GM19328 (cell line): Measurements from ENCODE around the gene ATP5F1D.

ENCODE experiments used
- ATAC-seq: cut with Tn5 transposase; IDR thresholded peaks from one replicate; pipeline ENCODE4 v1.9.1; 2021; ENCODE audit warnings: mild to moderate bottlenecking, moderate library complexity; ENCODE audit not compliant: unreplicated experiment

The ATP5F1D gene

DNA sequence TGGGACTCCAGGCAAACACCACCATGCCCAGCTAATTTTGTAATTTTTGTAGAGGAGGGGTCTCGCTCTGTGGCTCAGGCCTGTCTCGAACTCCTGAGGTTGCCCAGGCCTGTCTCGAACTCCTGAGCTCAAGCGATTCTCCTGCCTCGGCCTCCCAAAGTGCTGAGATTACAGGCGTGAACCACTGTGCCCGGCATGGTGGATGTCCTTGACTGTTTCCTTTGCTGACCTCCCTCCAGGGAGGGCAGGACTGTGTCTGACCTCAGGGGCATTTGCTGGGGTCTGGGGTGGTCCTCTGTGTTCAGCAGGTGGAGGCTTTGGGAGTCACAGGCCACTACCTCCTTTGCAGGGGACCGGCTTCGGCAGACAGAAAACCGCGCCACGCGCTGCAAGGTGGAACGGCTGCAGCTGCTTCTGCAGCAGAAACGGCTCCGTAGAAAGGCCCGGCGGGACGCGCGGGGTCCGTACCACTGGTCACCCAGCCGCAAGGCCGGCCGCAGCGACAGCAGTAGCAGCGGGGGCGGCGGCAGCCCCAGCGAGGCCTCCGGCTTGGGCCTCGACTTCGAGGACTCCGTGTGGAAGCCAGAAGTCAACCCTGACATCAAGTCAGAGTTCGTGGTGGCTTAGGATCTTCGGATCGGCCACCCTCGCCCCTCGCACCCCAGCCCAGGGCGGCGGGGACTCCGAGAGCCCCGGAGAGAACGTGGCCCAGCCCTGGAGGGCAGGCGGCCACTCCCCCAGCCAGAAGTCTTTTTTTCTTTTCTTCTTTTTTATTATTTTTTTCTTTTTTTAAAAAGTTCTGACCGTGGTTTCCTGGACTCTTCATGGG, 15.3 kb downstream of the ATP5F1D start:
- ATAC-seq = no peak

DNA sequence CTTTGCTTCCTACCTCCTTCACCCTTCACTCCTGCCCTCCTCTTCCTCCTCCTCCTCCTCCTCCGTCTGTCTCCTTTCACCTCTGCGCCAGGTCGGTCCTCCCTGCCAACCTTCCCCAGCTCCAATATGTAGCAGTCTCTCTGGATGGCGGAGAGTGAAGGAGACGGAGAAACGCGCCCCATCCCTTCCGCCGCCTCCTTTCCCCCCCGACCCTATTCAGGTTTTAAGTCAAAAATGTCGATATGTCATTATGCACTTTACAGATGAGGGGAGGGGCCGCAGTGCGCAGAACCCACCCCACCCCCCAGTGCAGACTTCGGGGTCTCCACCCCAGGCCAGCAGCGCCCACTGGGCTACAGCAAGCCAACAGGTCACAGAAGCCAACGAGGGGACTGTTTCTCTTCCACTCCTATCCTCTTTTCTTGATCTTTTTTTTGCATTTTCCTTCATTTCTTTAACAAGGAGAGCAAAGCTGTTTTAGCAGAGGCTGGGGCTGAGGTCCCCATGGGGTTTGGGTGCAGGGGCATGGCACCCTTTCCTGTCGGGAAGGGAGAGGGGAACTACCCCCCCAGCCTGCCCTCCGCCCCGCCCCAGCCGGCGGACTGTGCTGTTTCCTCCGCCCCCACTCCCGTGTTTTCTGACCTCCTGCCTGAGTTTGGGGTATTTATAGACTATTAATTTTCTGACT, 16.1 kb downstream of the ATP5F1D start:
- ATAC-seq = no peak

DNA sequence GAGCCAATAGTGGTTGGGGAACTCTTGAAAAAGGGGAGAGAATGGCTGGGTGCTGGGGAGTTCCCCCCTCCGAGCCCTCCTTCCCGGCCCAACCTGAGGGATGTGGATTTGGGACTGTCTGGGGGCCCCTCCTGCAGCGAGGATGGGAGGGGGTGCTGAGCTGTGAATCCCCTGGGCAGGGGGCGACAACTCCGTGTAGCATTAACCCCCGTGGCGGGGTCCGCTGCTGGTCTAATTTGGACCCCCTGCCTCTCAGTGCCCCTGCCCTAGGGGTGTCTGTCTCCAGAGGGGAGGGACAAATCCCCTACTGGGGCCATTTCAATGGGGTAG, 16.6 kb downstream of the ATP5F1D start:
- no peak for ATAC-seq

DNA sequence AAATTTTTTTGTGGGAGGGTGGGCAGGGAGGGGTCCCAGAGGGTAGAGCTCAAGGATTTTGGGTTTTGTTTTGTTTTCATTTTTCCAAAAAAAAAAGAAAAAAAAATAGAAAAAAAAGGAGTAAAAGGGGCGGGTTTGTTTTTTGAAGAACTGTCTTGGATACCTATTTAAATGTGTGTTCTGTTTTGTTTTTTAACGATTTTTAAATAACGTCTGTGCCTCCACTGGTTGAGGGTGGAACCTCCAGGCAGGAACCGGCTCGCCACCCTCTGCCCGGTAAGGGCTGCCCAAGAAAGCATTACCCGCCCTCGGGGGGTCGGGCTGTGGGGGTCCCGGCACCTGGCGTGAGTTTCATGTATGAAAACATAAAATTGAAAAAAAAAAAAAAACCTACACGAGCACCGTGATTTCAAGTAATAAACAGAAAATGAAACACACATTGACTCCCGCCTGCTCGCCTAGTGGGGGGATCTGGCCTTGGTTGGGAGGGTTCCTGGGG, 17.2 kb downstream of the ATP5F1D start:
- ATAC-seq = no peak

DNA sequence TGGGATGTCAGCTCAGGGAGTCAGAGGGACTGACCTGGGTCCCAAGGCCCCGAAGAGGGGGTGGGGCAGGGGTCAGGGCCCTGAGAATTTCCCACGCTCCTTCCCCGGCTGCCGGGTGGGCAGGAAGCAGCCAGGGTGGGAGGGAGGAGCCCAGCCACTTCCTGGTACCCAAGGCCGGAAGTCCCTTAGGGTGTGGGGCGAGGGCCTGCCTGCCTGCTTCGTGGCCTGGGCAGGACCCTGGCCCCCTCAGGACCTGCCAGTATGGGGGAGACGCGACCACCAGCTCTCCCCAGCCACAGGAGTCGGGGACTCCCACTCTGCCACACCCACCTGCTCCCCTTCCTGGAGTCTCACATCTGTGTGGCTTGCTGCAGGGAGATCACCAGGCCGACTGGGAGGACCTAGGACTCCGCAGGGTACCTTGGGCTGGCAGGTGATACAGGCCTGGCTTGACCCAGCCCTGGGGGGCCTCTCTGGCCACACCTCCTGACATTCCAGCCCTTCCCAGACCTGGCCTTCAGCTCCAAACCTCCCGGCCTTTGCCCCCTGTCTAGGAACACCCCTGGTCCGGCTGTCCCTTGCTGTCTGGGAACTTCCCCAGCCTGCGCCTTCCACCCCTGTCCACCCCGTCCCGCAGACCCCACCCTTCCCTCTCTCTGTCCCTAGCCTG, 17.8 kb downstream of the ATP5F1D start:
- peak; percentile 33 for ATAC-seq

DNA sequence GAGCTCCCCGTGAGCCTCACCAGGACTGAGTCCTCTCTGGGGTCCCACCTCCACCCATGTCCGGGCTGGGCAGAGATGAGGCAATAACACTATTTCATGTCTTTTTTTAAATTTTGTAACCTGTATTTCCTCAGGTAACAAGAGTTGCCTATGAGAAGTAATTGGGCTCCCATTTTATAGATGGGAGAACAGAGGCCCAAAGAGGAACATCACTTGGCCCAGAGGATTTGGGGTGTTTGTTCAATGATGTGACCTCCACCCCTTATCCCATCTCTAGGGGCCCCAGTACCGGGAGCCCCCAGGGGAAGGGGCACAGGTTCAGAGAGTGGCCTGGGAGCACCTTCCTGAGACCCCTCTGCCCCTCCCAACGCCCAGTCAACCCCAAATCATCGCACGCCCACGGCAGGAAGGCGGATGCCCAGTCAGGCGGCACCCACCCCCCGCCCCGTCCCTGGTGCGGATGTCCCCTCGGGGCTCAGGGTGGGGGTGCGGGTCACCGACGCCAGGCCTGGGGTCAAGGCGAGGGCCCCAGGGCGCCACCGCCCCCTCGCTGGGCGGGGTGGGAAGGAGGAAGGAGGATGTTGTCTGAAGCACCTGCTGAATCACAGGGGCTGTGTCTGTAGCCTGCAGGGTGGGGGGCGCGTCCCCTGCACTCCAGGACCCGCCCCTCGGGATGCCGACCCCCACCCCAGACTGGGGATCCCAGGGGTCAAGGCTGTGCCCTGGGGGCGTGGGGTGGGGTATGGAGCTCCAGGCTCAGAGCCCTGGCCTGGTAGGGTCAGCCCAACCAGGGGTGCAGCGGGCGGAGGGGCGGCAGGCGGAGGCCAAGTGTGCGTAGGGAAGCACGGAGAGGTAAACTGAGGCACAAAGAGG, 18.6 kb downstream of the ATP5F1D start:
- ATAC-seq = peak; percentile 7

DNA sequence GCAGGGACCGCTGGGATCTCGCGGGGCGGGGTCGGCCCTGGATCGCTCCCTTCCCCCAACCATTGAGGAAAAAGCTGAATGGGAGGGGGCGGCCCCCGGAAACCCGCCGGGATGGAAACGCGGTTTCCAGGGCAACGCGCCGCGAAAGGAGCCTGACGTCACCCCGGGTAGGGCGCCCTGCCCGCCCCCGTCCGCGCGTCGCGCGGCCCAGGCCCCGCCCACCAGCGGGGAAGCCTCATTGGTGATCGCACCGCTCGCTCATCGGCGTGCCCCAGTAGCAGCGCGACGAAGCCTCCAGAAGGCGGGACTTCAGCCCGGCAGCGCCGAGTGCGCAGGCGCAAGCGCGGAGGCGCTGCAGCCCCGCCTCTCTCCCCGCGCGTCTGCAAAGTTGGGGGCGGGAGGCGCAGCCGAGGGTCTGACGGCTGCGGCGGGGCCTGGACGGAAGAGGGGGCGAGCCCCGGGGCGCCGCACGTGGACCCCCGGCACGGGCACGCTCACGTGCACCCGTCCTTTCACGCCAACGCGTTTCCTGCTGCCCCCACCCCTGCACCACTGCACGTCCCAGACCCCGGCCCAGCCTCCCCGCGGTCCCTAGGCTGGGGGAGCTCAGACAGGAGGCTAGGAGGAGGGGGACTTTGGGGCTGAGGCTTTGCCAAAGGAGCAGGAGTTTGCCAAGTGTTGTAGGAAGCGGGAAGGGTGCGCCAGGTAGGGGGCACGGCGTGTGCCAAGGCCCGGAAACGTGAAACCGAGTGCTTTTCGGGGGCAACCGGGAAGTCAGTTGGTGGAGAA, 19.4 kb downstream of the ATP5F1D start:
- peak; percentile 58 for ATAC-seq

DNA sequence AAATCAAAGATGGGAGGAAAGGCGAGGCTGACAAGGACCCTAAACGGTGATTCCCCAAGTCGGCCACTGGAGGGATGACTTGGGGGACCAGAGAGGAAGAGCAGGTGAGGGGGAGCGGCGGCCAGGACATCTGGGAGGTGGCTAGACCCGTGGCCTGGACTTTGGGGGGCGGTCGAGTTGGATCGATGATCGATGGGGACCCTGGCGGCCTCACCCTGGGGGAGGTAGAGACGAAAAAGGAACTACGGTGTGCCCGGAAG, 19.9 kb downstream of the ATP5F1D start:
- ATAC-seq = no peak

DNA sequence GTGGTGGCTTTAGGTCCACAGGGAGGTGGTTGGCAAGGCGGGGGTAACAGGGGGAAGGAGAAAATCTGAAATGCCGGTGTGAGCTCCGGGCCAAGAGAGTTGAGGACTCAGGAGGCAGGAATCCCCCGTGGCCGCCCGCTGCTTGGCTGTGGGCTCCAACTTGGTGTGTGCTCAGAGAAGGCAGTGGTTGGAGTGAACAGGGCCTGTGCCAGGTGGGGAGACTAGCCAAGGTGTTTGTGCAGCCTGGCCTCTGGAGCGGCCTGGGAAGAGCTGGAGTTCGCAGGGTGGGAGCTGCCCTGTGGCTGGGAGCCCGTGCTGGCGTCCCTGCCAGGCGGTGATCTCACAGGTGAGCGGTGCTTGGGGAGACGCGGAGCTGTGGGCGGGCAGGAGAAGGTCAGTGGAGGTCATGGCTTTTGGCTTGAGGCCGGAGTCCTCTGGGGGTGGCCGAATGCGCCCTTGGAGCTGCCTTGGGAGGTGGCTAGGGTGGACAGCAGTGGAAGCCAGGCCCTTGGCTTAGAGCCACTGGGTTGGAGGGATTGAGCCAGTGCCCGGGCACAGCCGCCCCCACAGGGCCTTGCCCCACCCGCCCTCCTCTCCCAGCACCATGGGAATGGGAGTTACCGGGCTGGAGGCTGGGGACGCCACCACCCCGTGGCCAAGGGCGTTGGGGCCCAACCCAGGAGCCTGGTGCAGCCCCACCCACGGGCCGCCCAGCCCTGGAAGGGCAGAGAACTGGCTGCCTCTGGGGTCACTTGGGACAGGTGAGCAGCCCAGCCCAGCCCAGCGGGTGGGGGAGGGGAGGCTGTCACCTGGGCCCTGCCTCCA, 20.5 kb downstream of the ATP5F1D start:
- no peak for ATAC-seq

DNA sequence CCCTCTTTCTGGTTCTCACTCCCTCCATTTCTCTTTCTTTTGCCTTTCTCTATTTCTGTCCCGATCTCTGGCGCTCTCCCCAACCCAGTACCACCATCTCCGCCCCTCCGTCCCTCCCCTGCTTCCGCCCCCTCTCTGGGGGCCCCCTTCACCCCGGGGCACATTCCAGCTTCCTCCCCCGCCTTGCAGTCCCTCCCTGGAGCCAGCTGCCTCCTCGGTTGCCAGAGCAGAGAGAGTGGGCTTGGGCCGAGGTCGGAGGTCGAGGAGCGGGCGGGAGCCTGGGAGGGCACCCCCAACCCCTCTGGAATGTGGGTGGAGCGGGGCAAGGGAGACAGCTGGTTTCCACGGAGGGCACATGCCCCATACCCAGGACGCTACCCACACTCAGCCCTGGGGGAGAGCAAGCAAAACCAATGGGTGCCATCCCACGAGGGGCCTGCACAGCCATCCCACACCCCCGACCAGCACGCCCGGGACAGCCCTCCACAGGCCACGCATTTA, 21.1 kb downstream of the ATP5F1D start:
- ATAC-seq = no peak

DNA sequence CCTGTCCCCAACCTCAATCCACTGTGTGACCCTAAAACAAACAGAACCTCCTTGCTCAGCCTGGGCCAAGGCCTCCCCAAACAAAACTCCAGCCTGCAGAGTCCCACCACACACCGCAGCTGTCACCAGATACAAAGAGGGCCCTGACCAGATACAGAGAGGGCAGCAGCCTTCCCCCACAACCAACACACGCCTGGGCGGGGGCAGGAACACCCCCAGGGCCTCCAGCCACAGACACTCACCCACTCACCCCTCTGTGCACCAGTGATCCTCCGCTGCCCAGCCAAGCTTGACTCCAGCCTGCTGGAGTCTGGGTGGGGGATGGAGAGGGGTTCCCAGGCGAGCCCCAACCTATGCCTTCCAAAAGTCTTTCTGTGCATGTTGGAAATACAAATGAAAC, 21.6 kb downstream of the ATP5F1D start:
- ATAC-seq = no peak

DNA sequence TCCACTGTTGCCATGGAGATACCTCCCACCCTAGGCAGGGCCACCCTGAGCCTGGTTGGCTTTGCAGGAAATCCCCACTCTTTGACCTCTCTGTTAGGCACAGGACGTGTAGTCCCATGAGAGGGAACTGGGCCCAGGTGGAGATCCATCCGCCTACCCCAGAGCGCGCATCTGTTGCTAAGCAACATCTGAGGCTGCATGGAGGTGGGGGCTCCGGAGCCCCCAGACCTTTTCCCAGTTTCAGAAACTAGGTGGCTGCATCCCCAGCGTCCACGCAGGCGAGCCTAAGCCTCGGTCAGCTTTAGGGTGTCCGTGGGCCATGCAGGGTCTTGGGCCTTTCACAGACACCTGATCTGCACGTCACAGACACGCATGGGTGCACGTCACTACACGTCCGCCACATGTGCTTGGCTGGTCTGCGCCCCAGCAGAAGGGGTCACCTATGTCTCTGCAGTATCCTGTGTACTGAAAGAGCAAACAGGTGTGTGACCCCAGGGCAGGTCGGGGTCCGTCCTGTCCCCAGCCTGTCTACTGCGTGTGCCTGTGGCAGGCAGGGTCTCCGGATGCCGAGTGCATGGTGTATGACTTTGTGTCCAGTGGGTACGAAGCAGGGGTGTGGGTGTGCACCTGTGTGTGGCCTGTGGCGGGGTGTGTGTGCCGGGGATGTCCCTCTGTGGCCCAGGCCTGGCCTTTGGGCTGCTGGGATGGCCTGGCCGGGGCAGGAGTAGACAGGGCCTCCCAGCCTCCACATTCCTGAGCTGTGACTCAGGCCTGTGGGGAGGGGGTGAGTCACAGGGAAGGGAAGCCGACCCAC, 23.5 kb downstream of the ATP5F1D start:
- ATAC-seq = no peak

DNA sequence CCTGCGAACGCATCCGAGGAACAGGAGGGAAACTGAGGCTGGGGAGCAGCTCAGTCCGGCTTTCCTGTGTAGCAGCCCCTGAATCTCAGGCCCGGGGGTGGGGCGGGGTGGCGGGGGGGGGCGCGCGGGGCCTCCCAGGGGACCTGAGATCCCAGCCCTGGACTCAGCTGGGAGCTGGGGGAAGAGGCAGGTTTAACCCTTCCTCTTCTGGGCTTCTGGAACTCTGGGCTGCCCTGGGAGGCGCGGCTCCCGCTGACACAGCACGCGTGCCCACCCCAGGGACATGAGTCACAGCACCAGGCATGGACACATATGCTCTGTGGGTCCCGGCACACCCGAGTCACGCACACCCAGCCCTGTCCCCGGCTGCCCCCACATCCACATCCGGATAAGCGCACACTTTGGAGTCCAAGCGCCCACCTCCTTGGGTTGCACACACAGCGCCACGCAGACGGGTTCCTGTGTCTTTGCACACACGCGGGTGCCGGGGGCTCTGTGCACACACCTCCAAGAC, 24.1 kb downstream of the ATP5F1D start:
- ATAC-seq = no peak

DNA sequence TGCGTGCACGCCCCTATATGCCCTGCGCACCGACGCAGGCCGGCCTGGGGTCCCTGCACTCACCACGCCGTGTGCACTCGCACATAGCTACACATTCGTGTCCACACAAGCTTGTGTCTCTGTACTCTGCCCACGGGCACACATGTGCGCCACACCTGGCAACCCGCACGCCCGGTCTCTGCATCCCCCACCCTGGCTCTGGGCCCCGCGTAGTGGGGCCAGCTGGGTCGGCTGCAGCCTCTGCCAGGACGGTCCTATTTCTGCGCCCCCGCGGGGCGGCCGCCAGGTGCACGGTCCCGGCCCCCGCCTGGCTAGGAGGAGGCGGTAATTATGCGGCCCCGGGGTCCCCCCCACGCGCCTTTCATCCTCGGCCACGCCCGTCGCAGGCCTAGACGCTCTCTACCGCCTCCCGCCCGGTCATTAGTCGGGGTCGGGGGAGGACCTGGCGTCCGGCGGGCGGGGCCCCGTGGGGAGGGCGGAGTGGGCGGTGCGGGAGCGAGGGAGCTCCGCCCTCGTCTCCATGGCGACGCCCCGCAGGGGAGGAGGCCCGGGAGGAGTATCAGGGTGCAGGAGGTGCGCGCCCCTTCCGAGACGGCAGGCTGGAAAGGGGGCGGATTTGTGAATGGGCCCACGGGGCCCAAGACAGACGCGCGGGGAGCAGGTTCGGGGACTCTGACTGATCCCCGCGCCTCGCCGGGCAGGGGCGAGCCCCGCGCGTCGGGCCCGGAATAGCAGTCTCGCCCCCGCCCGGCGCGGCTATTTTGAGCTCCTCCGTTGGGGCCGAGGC, 24.8 kb downstream of the ATP5F1D start:
- peak; percentile 24 for ATAC-seq

DNA sequence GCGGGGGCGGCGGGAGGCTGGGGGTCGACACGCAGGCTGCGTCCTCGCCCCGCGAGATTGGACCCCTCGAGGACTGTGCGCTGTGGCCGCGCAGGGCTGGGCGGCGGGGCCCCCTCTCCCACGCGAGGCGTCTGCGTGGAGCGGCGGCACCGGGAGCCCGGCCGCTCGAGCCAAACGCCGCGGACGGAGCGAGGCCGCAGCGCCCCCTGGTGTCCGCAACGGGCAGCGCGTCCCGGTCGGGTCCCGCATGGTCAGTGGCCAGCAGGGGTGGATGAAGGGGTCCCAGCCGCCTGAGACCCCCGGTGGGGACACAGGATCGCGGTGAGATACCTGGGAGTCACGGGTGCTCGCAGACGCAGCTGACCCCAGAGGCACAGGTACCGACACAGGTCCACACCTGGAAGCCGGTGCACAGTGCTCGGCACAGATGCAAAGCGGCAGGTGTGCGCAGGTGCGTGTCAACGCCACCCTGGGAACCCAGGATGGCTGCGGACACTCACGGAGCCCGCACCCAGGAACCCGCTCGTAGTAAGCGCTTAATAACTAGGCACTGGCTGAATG, 25.4 kb downstream of the ATP5F1D start:
- peak; percentile 11 for ATAC-seq

DNA sequence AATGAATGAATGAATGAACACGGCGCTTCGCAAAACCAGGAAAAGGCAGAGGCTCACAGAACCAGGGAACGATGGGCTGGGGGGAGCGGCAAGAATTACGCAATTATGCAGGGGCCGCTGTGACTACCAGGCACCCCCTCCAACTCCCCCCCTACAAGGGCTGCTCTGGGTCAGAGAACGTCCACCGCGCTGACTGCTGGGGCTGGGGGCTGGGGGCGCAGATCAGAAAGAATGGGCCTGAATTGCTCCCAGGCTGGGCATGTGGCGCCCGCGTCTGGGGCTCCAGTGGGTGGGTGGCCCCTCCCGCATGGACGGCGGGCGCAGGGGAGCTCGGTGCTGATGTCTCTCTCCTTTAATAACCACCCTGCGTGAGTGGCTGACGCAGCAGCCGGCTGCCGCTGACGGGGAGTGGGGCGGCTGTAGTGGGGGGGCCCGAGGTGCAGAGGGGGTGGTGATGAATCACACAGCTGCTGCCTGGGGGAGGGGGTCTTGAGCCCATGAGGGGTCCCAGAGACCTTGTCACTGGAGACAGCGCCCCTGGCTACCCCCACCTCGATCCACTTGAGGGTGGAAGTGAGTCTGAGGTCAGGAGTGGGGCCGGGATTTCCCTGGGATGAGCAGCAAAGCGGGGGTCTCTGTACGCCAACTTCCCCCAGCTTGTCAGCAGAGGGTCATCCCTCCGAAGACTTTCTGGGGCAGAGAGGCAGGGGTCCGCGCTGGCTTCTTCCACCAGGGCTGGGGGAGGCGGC, 26.1 kb downstream of the ATP5F1D start:
- no peak for ATAC-seq
